Measurements from ENCODE around the gene CLCNKB.
"Not testable (repeated sequence)": the region's sequence is repeated elsewhere in the genome, so short reads cannot be mapped to it uniquely, and the experiment has no call there.

DNA sequence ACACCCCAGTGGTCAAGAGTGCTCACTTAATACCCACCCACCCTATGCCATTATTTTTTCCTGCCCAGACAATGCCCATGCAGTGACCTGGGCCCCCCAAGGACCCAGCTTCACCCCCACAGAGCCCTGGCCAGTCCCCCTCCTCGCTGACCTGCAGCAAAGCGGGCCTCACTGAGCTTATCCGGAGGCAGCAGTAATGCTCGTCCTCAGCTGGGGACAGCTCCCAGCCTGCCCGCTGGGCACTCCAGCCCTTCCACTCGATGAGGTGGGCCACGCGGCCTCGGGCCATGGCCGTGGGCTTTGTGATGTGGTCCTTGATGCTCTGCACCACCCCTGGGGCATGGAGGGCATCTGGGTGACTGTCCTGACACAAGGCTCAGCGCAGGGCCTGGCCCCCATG lies 7.1 kb upstream of the CLCNKB start:
- TF ChIP-seq EZH2 (IDR thresholded peaks at IDR 0.05); POLR2AphosphoS5 (IDR thresholded peaks at IDR 0.05; ENCODE audit: borderline replicate concordance, low read depth, low read length); FOXP2 (optimal IDR thresholded peaks at IDR 0.05; ENCODE audit: control extremely low read depth, extremely low read length, insufficient read depth): not testable (repeated sequence)

Data from SK-N-MC (cell line).